H1 (cell line): ENCODE results near the gene DNAJC27. TPM values are rescaled to one million over a fixed set of nuclear protein-coding genes. Genes with fewer than 3 reads are reported as not detected.

Source experiments
- CTCF ChIA-PET: fragments of 300-600 bp; sonication (Branson Sonifier 250); formaldehyde crosslinking; loops from one replicate; lab custom pipeline; 2021; ENCODE audit not compliant: partially characterized antibody; lab: Charles Lee
- POLR2A ChIA-PET: fragments of 300-600 bp; sonication (Branson Sonifier 250); formaldehyde crosslinking; loops from one replicate; lab custom pipeline; 2021; ENCODE audit warnings: inconsistent platforms; ENCODE audit not compliant: partially characterized antibody; lab: Charles Lee
- DNase-seq, 2 experiments: peaks; one replicate each; pipeline versions ENCODE4 v3.0.0 to v3.0.0-alpha.2; 2010 to 2022; ENCODE audit warnings: low spot score in 2 of 2, low read depth in 1 of 2, mixed read lengths in 1 of 2
- FAIRE-seq: peaks from 2 replicates; lab custom pipeline; 2011; peaks lifted over from hg19 to GRCh38; lab: Jason Lieb, UNC
- H2AFZ ChIP-seq: 2 replicates; pipeline ENCODE4 v1.8.1; 2012; ENCODE audit warnings: low read length, inconsistent platforms
- H2AK5ac ChIP-seq: 2 replicates; pipeline ENCODE4 v1.6.1; 2013; ENCODE audit warnings: low read depth, low read length
- H2BK120ac ChIP-seq: replicated peaks from 2 replicates; pipeline ENCODE3; 2013; ENCODE audit warnings: low read depth, low read length, inconsistent platforms
- H2BK12ac ChIP-seq: 2 replicates; pipeline ENCODE4 v1.6.1; 2013; ENCODE audit warnings: low read depth, low read length
- H2BK15ac ChIP-seq: 2 replicates; pipeline ENCODE4 v1.6.1; 2013; ENCODE audit warnings: low read length
- H2BK20ac ChIP-seq: 2 replicates; pipeline ENCODE4 v1.6.1; 2013; ENCODE audit warnings: low read length
- H2BK5ac ChIP-seq: 2 replicates; pipeline ENCODE4 v1.6.1; 2013; ENCODE audit warnings: low read depth, low read length
- H3K14ac ChIP-seq: 2 replicates; pipeline ENCODE4 v1.6.1; 2013; ENCODE audit warnings: inconsistent platforms; ENCODE audit not compliant: insufficient read length
- H3K18ac ChIP-seq: 2 replicates; pipeline ENCODE4 v1.6.1; 2013; ENCODE audit warnings: low read length; ENCODE audit errors: extremely low read depth
- H3K23ac ChIP-seq: 2 replicates; pipeline ENCODE4 v1.6.1; 2013; ENCODE audit warnings: inconsistent platforms; ENCODE audit not compliant: insufficient read length
- H3K23me2 ChIP-seq: 2 replicates; pipeline ENCODE4 v1.6.1; 2013; ENCODE audit warnings: low read depth, low read length
- H3K27ac ChIP-seq: 2 replicates; pipeline ENCODE4 v1.6.1; 2011; ENCODE audit warnings: low read depth, low read length, inconsistent platforms
- H3K27me3 ChIP-seq, 4 experiments: replicated peaks in 1 of 4; 1 replicate in 1 of 4; 2 replicates in 3 of 4; pipeline versions ENCODE4 v1.6.1 to v1.8.1; 2011 to 2013; ENCODE audit warnings: low read length in 3 of 4, mild to moderate bottlenecking in 3 of 4, inconsistent platforms in 2 of 4, mixed read lengths in 2 of 4, moderate library complexity in 1 of 4; ENCODE audit not compliant: control insufficient read depth in 3 of 4, insufficient read depth in 3 of 4; ENCODE audit errors: extremely low read depth in 1 of 4
- H3K36me3 ChIP-seq, 4 experiments: 2 replicates each; pipeline versions ENCODE4 v1.6.1 to v1.8.1; 2011 to 2013; ENCODE audit warnings: mild to moderate bottlenecking in 4 of 4, low read length in 3 of 4, moderate library complexity in 2 of 4, control low read depth in 1 of 4, inconsistent platforms in 1 of 4; ENCODE audit not compliant: insufficient read depth in 4 of 4, control insufficient read depth in 2 of 4
- H3K4ac ChIP-seq: replicated peaks from 2 replicates; pipeline ENCODE3; 2013; ENCODE audit warnings: low read length, low read depth, mixed read lengths, inconsistent platforms; ENCODE audit not compliant: insufficient read length
- H3K4me1 ChIP-seq, 4 experiments: replicated peaks in 1 of 4; 1 replicate in 1 of 4; 2 replicates in 3 of 4; pipeline versions ENCODE4 v1.6.1 to v1.8.1; 2011 to 2013; ENCODE audit warnings: low read length in 3 of 4, inconsistent platforms in 2 of 4, mixed read lengths in 1 of 4; ENCODE audit not compliant: insufficient read depth in 4 of 4, control insufficient read depth in 3 of 4
- H3K4me2 ChIP-seq, 2 experiments: 2 replicates each; pipeline versions ENCODE4 v1.6.1 to v1.8.1; 2011 to 2013; ENCODE audit warnings: low read depth in 2 of 2, low read length in 2 of 2, control low read depth in 1 of 2, inconsistent platforms in 1 of 2, mild to moderate bottlenecking in 1 of 2; ENCODE audit not compliant: insufficient read depth in 1 of 2
- H3K4me3 ChIP-seq, 4 experiments: fragments of 200-600, 300-600 bp in 1 of 4; sonication (generic), shearing (Covaris generic), sonication (Bioruptor Twin) in 1 of 4; 2 replicates each; pipeline versions ENCODE4 v1.5.1 to v1.8.1; 2011 to 2016; ENCODE audit warnings: low read length in 4 of 4, low read depth in 3 of 4, control low read depth in 2 of 4, inconsistent platforms in 2 of 4, mild to moderate bottlenecking in 2 of 4, mixed read lengths in 1 of 4, moderate library complexity in 1 of 4; ENCODE audit not compliant: insufficient read depth in 2 of 4; ENCODE audit errors: extremely low read depth in 1 of 4
- H3K56ac ChIP-seq: replicated peaks from 2 replicates; pipeline ENCODE3; 2013; ENCODE audit warnings: low read depth, mild to moderate bottlenecking, mixed read lengths, low read length, inconsistent platforms; ENCODE audit not compliant: insufficient read length
- H3K79me1 ChIP-seq: 2 replicates; pipeline ENCODE4 v1.6.1; 2013; ENCODE audit warnings: low read depth, low read length, control low read depth
- H3K79me2 ChIP-seq, 2 experiments: 2 replicates each; pipeline versions ENCODE4 v1.6.1 to v1.8.1; 2012 to 2013; ENCODE audit warnings: low read length in 2 of 2, mild to moderate bottlenecking in 2 of 2, inconsistent platforms in 1 of 2; ENCODE audit not compliant: insufficient read depth in 2 of 2, control insufficient read depth in 1 of 2
- H3K9ac ChIP-seq, 4 experiments: replicated peaks in 1 of 4; 1 replicate in 1 of 4; 2 replicates in 3 of 4; pipeline versions ENCODE4 v1.6.1 to v1.8.1; 2011 to 2013; ENCODE audit warnings: low read depth in 3 of 4, low read length in 3 of 4, control low read depth in 2 of 4, mild to moderate bottlenecking in 2 of 4, moderate library complexity in 2 of 4, inconsistent platforms in 1 of 4; ENCODE audit errors: extremely low read depth in 1 of 4
- H3K9me3 ChIP-seq, 2 experiments: 2 replicates each; pipeline versions ENCODE4 v1.6.1 to v1.8.1; 2012 to 2013; ENCODE audit warnings: mild to moderate bottlenecking in 2 of 2, moderate library complexity in 2 of 2, control low read depth in 1 of 2, inconsistent platforms in 1 of 2, low read depth in 1 of 2, low read length in 1 of 2, mixed read lengths in 1 of 2; ENCODE audit not compliant: insufficient read depth in 2 of 2
- H4K20me1 ChIP-seq, 2 experiments: replicated peaks in 1 of 2; 2 replicates each; pipeline versions ENCODE3 to v1.8.1; 2011 to 2013; ENCODE audit warnings: inconsistent platforms in 2 of 2, low read length in 2 of 2, mild to moderate bottlenecking in 1 of 2; ENCODE audit not compliant: insufficient read depth in 2 of 2, control insufficient read depth in 1 of 2
- H4K5ac ChIP-seq: 2 replicates; pipeline ENCODE4 v1.6.1; 2013; ENCODE audit warnings: low read length, low read depth, mixed read lengths, inconsistent platforms; ENCODE audit not compliant: insufficient read length
- H4K8ac ChIP-seq: 2 replicates; pipeline ENCODE4 v1.8.0; 2013; ENCODE audit warnings: mild to moderate bottlenecking, moderate library complexity, low read length, inconsistent platforms; ENCODE audit not compliant: insufficient read depth; ENCODE audit errors: extremely low read depth
- H4K91ac ChIP-seq: replicated peaks from 2 replicates; pipeline ENCODE3; 2013; ENCODE audit warnings: low read length, mixed read lengths, inconsistent platforms; ENCODE audit not compliant: insufficient read length
- BCL11A ChIP-seq, 2 experiments: IDR thresholded peaks; one replicate each; pipeline ENCODE4 v1.6.1; 2011; ENCODE audit warnings: low read depth in 2 of 2, low read length in 2 of 2, mild to moderate bottlenecking in 2 of 2
- EGR1 ChIP-seq: IDR thresholded peaks from 2 replicates; pipeline ENCODE4 v1.6.1; 2011; ENCODE audit warnings: low read depth, low read length, borderline replicate concordance
- GABPA ChIP-seq: IDR thresholded peaks from 2 replicates; pipeline ENCODE4 v1.6.1; 2011; ENCODE audit warnings: mild to moderate bottlenecking, low read length, moderate library complexity, borderline replicate concordance; ENCODE audit not compliant: insufficient read depth
- KDM1A ChIP-seq: fragments of 200-600, 300-600 bp; sonication (generic); IDR thresholded peaks from 2 replicates; pipeline ENCODE4 v1.7.1; 2016; ENCODE audit warnings: mild to moderate bottlenecking, low read length, borderline replicate concordance
- POLR2AphosphoS5 ChIP-seq: IDR thresholded peaks from 2 replicates; pipeline ENCODE4 v1.6.1; 2011; ENCODE audit warnings: low read depth, low read length
- WGBS, 2 experiments: shearing (Covaris generic) in 1 of 2; methylation state at CpG; one replicate each; pipeline versions ENCODE4 v1.1.6 to v1.1.7; 2013 to 2015; ENCODE audit warnings: low lambda C conversion rate in 2 of 2, mixed read lengths in 2 of 2, inconsistent platforms in 1 of 2, low coverage in 1 of 2, missing lambda C conversion rate in 1 of 2; ENCODE audit not compliant: insufficient replicate concordance in 2 of 2, insufficient coverage in 1 of 2, insufficient read length in 1 of 2; ENCODE audit errors: extremely low coverage in 1 of 2, missing lambda C conversion rate in 1 of 2; 5-methylcytosine and 5-hydroxymethylcytosine counted together
- polyA plus RNA-seq, 7 experiments: library from polyadenylated mRNA; depleted of rRNA in 3 of 7; stranded (reverse) in 5 of 7; unstranded in 2 of 7; fragments of >200 nt in 5 of 7; fragments of 200-250 nt in 2 of 7; gene quantifications; 1 replicate in 5 of 7; 2 replicates in 1 of 7; 4 replicates in 1 of 7; pipeline versions ENCODE4 v1.2.1 to v1.2.3, GENCODE V29; 2011 to 2013; ENCODE audit warnings: missing spikeins in 2 of 7, mixed read lengths in 2 of 7
- total RNA-seq: library from RNA; stranded (reverse); fragmentation: NEBNext Ultra II Directional; extraction: Animal tissue kit (Norgen Biotek cat#: 25700); gene quantifications from 2 replicates; pipeline ENCODE4 v1.2.1, GENCODE V29; 2021
- TF ChIP-seq, protein P1 (sequence below): IDR thresholded peaks from 2 replicates; pipeline ENCODE4 v1.6.1; 2012; ENCODE audit warnings: inconsistent platforms
- TF ChIP-seq, protein P2 (sequence below), 3 experiments: IDR thresholded peaks; 1 replicate in 2 of 3; 2 replicates in 1 of 3; pipeline versions ENCODE4 v1.5.1 to v1.6.1; 2011; ENCODE audit warnings: low read length in 3 of 3, mild to moderate bottlenecking in 3 of 3, inconsistent platforms in 2 of 3, low read depth in 1 of 3, moderate library complexity in 1 of 3; ENCODE audit not compliant: insufficient read depth in 1 of 3; ENCODE audit errors: control extremely low read depth in 1 of 3

The DNAJC27 gene
- total and polyA plus RNA-seq, 2 of the 8 experiments (the other 6 are each of a cell fraction or from before 2014, with no cell fraction given), result 1.4 to 4.5 TPM

GRCh38 chr2:24978661-24979060, 6.9 kb upstream of the DNAJC27 start:
- Histone ChIP-seq H3K36me3 (no peaks in the 10 kb centered on the region), H3K4me1 (no peaks in the 10 kb centered on the region), H3K79me2 (no peaks in the 10 kb centered on the region), H3K79me1 (no peaks in the 10 kb centered on the region), H3K9me3 (no peaks in the 10 kb centered on the region), H3K4me3 (no peak overlapping the region), H4K91ac (no peak overlapping the region), H2AK5ac (no peak overlapping the region), H2BK5ac (no peak overlapping the region), H3K23me2 (no peaks in the 10 kb centered on the region), H3K9ac (no peak overlapping the region), H2AFZ (no peak overlapping the region), H3K4me2 (no peak overlapping the region), H4K20me1 (no peaks in the 10 kb centered on the region), H2BK15ac (no peak overlapping the region), H4K5ac (no peak overlapping the region), H3K4ac (no peak overlapping the region)
- POLR2A ChIA-PET, result no interaction called here
- no peak for DNase-seq
- TF ChIP-seq, protein P1, sequence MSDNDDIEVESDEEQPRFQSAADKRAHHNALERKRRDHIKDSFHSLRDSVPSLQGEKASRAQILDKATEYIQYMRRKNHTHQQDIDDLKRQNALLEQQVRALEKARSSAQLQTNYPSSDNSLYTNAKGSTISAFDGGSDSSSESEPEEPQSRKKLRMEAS, result no peak
- TF ChIP-seq BCL11A (IDR thresholded peaks at IDR 0.05; ENCODE audit: low read depth in 2 of 2, low read length in 2 of 2) (no peak), POLR2AphosphoS5 (no peak), EGR1 (no peak), KDM1A (no peak), GABPA (no peak)
- TF ChIP-seq, protein P2, sequence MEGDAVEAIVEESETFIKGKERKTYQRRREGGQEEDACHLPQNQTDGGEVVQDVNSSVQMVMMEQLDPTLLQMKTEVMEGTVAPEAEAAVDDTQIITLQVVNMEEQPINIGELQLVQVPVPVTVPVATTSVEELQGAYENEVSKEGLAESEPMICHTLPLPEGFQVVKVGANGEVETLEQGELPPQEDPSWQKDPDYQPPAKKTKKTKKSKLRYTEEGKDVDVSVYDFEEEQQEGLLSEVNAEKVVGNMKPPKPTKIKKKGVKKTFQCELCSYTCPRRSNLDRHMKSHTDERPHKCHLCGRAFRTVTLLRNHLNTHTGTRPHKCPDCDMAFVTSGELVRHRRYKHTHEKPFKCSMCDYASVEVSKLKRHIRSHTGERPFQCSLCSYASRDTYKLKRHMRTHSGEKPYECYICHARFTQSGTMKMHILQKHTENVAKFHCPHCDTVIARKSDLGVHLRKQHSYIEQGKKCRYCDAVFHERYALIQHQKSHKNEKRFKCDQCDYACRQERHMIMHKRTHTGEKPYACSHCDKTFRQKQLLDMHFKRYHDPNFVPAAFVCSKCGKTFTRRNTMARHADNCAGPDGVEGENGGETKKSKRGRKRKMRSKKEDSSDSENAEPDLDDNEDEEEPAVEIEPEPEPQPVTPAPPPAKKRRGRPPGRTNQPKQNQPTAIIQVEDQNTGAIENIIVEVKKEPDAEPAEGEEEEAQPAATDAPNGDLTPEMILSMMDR (IDR thresholded peaks at IDR 0.05; ENCODE audit: control extremely low read depth in 1 of 3, insufficient read depth in 1 of 3, low read depth in 1 of 3, low read length in 3 of 3), result no peak
- TF ChIP-seq, all 59 proteins: peak for 0
- no peaks in the 10 kb centered on the region for H3K27me3 ChIP-seq
- no peak overlapping the region for H3K18ac ChIP-seq
- no peak overlapping the region for H3K14ac ChIP-seq
- H3K27ac ChIP-seq, result no peak overlapping the region
- H2BK12ac ChIP-seq, result no peak overlapping the region
- no peak overlapping the region for H3K23ac ChIP-seq
- H2BK120ac ChIP-seq, result no peak overlapping the region
- FAIRE-seq, result no peak
- no peak overlapping the region for H3K56ac ChIP-seq
- H2BK20ac ChIP-seq, result no peak overlapping the region
- CTCF ChIA-PET, result interaction anchor here (0.7 to 8.8 kb wide), 3 partner anchors 60 to 217 kb away, joined by 3 to 176 read pairs (median 4); no protein-coding TSS in a partner anchor
- WGBS, 2 experiments, result 89% methylated on average over 1 of the region's 1 CpG; no CpG with 5 or more reads in 1 of the 2 experiments
- H4K8ac ChIP-seq, result no peak overlapping the region
